SK-N-SH treated with all-trans-retinoic acid at 6 μM for 48 hours (cell line): Measurements from ENCODE around the gene NAP1L4.

Source experiments
- ATAC-seq: fragments of 200-7000 bp; cut with Tn5 transposase; 3 replicates; pipeline ENCODE4 v1.9.1; 2020; ENCODE audit warnings: mild to moderate bottlenecking, moderate library complexity
- BACH2 ChIP-seq: fragments of 250-450 bp; sonication (Bioruptor Pico); IDR thresholded peaks from 2 replicates; pipeline ENCODE4 v1.9.0; 2021; ENCODE audit warnings: mild to moderate bottlenecking, borderline replicate concordance
- CSRNP3 ChIP-seq: fragments of 250-450 bp; sonication (Bioruptor Pico); IDR thresholded peaks from 2 replicates; pipeline ENCODE4 v1.5.1; 2021; ENCODE audit warnings: mild to moderate bottlenecking, moderate library complexity
- GLIS3 ChIP-seq: fragments of 250-450 bp; sonication (Bioruptor Pico); IDR thresholded peaks from 2 replicates; pipeline ENCODE4 v1.5.0; 2020; ENCODE audit warnings: mild to moderate bottlenecking, moderate library complexity
- ISL1 ChIP-seq: fragments of 250-450 bp; sonication (Bioruptor Pico); IDR thresholded peaks from 2 replicates; pipeline ENCODE4 v2.1.2; 2022; ENCODE audit warnings: mild to moderate bottlenecking, moderate library complexity
- OSR1 ChIP-seq: fragments of 250-450 bp; sonication (Bioruptor Pico); IDR thresholded peaks from 2 replicates; pipeline ENCODE4 v1.8.0; 2022; ENCODE audit warnings: moderate library complexity, mild to moderate bottlenecking, inconsistent platforms
- PATZ1 ChIP-seq: fragments of 250-450 bp; sonication (Bioruptor Pico); IDR thresholded peaks from 2 replicates; pipeline ENCODE4 v1.8.0; 2020; ENCODE audit warnings: mild to moderate bottlenecking, moderate library complexity, borderline replicate concordance
- POU6F1 ChIP-seq: fragments of 250-450 bp; sonication (Bioruptor Pico); IDR thresholded peaks from 2 replicates; pipeline ENCODE4 v1.8.0; 2021; ENCODE audit warnings: low read depth, mild to moderate bottlenecking, moderate library complexity, borderline replicate concordance
- PPARA ChIP-seq: fragments of 250-450 bp; sonication (Bioruptor Pico); IDR thresholded peaks from 2 replicates; pipeline ENCODE4 v1.5.0; 2020; ENCODE audit warnings: mild to moderate bottlenecking, borderline replicate concordance
- RARB ChIP-seq: fragments of 250-450 bp; sonication (Bioruptor Pico); IDR thresholded peaks from 2 replicates; pipeline ENCODE4 v1.8.0; 2021; ENCODE audit warnings: mild to moderate bottlenecking, moderate library complexity
- SNAI2 ChIP-seq: fragments of 250-450 bp; sonication (Bioruptor Pico); IDR thresholded peaks from 2 replicates; pipeline ENCODE4 v1.5.0; 2020; ENCODE audit warnings: mild to moderate bottlenecking, moderate library complexity
- TOX ChIP-seq: fragments of 250-450 bp; sonication (Bioruptor Pico); IDR thresholded peaks from 2 replicates; pipeline ENCODE4 v1.8.0; 2021; ENCODE audit warnings: mild to moderate bottlenecking, moderate library complexity, borderline replicate concordance
- TSHZ2 ChIP-seq: fragments of 250-450 bp; sonication (Bioruptor Pico); IDR thresholded peaks from 2 replicates; pipeline ENCODE4 v1.5.0; 2020; ENCODE audit warnings: mild to moderate bottlenecking, moderate library complexity
- ZC3H10 ChIP-seq: fragments of 250-450 bp; sonication (Bioruptor Pico); IDR thresholded peaks from 2 replicates; pipeline ENCODE4 v1.5.1; 2021; ENCODE audit warnings: mild to moderate bottlenecking, moderate library complexity
- ZNF70 ChIP-seq: fragments of 450-650 bp; formaldehyde crosslinking; IDR thresholded peaks from 2 replicates; pipeline ENCODE4 v1.5.0; 2020; ENCODE audit warnings: mild to moderate bottlenecking, moderate library complexity
- ZNF8 ChIP-seq: fragments of 450-650 bp; formaldehyde crosslinking; IDR thresholded peaks from 2 replicates; pipeline ENCODE4 v1.5.0; 2020; ENCODE audit warnings: mild to moderate bottlenecking, moderate library complexity

The NAP1L4 gene

GRCh38 chr11:2901196-2901796 is 90.8 kb downstream of the NAP1L4 start:
- ATAC-seq = peak; percentile 1; the same call in 2 of the 3 replicates
- TF ChIP-seq GLIS3 (CRISPR knock-in tag) = no peak
- no peak for TF ChIP-seq ZNF8 (CRISPR knock-in tag)
- no peak for TF ChIP-seq RARB (CRISPR knock-in tag)
- TF ChIP-seq, all 23 proteins: peak for 0

- TF ChIP-seq POU6F1 (CRISPR knock-in tag) = no peak
- no peak for TF ChIP-seq ZNF70 (CRISPR knock-in tag)
- ATAC-seq = no peak
Observed at GRCh38 chr11:2899080-2899783, 92.9 kb downstream of the NAP1L4 start.

- peak; percentile 34 for ATAC-seq
Observed at GRCh38 chr11:2898366-2899079, 93.6 kb downstream of the NAP1L4 start.

More at GRCh38 chr11:2898366-2899079, 93.6 kb downstream of the NAP1L4 start:
- TF ChIP-seq ZC3H10 (CRISPR knock-in tag) (no peak), PATZ1 (CRISPR knock-in tag) (no peak), BACH2 (CRISPR knock-in tag) (no peak), TSHZ2 (CRISPR knock-in tag) (no peak), SNAI2 (CRISPR knock-in tag) (no peak), OSR1 (CRISPR knock-in tag) (no peak), PPARA (no peak), CSRNP3 (CRISPR knock-in tag) (no peak), TOX (CRISPR knock-in tag) (no peak), POU6F1 (CRISPR knock-in tag) (no peak), ISL1 (no peak)
